RCC 7860 (cell line): ENCODE measurements around the gene CSNK2A3.
"Not testable (repeated sequence)": the region's sequence is repeated elsewhere in the genome, so short reads cannot be mapped to it uniquely, and the experiment has no call there.

Experiments
- DNase-seq: peaks from one replicate; pipeline ENCODE4 v3.0.0-alpha.2; 2015; ENCODE audit warnings: low spot score
- FAIRE-seq: peaks from 2 replicates; lab custom pipeline; 2012; peaks lifted over from hg19 to GRCh38; lab: Jason Lieb, UNC

Gene CSNK2A3

DNA sequence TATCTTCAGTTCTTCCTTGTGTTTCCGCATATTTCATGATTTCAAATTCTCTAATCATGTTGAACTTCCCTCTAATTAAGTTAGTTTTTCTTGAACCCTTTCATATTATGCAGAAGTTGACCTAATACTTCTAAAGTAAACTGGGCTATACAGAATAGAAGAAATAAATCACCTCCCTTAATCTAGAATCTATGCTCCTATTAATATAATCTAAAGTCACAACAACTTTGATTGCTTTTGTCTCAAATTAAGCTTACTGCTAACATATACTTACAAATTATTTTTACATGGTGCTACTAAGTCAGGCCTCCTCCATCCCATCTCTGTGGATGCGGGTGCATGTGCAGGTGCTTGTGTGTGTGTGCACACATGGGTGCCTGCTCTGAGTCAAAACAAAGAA is 27.3 kb upstream of the CSNK2A3 start:
- FAIRE-seq (no peak), DNase-seq (no peak)

GRCh38 chr11:11379661-11380060 is 26.6 kb upstream of the CSNK2A3 start:
- DNase-seq (no peak), FAIRE-seq (no peak)

GRCh38 chr11:11378184-11378940 is 25.3 kb upstream of the CSNK2A3 start:
- FAIRE-seq (no peak), DNase-seq (no peak)

DNA sequence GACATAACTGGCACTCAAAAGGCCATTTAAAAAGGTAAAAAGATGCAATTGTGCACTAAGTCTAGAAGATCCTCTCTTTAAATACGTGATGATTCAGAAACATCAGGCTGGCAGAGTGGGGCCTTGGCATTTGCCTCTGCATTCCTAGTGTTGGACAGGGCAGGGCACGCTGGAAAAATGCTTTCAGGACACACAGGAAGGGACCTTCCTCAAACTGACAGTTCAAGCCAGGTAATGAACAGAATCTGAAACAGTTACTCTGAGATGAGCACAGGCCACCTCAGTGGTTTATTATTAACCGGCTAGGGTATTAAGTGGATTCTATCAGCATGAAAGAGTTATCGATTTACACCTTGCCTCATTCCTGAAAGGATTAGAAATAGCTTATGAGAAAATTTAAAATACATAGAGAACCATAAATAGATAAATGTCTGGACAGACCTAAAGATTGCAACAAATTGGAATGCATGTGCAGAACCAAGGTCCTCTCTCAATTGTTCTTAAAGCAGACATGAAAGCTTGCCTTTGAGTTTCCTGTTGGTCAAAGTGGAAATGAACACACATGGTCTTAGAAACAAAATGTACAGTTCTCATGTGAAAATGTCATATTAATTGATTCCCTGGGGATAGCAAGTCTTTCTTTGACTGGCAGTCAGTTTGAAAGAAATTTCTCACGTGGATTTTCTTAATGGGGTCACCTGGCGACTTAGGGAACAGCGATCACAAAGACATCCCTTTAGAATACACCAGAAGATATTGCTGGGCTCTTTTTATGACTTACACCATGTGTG is 21.5 kb upstream of the CSNK2A3 start:
- DNase-seq (no peak), FAIRE-seq (no peak)

GRCh38 chr11:11373934-11374333 is 20.9 kb upstream of the CSNK2A3 start:
- DNase-seq (no peak), FAIRE-seq (no peak)

GRCh38 chr11:11372461-11372860 is 19.4 kb upstream of the CSNK2A3 start:
- no peak for DNase-seq
- no peak for FAIRE-seq

- no peak for FAIRE-seq
- DNase-seq, result no peak
These were observed 17.9 kb upstream of the CSNK2A3 start for GRCh38 chr11:11370962-11371303.

DNA sequence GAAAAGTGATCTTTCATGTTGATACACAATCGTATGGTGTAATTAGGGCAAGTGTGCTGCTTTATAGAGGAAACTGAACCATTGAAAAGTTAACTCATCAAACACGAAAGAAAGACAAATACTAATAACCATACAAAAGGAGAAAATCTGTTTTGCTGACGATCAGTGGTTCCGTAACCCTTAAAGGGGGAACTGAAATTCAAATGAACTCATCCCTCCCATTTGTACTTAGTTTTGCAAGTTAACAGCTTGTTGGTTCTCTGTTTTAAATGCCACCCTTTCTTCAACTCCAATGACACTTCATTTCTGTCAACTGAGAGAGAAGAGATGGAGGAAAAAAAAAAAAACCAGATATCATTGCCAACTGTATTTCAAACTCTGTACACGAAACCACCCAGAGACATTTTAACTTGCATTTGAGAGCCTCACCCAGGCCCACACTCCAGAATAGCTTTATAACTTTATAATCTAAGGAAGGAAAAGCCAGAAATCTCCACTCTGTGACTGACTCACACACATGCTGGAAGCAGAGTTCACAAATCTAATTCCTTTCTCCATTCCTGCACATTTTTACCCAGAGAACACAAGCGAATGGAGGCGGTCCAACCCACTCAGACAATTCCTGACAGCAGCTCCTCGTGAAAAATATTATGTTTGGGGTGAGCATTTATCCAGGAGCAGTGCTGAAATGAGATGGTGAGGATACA is 17.4 kb upstream of the CSNK2A3 start:
- DNase-seq (no peak), FAIRE-seq (no peak)

- DNase-seq (no peak), FAIRE-seq (no peak)
These were observed 13.7 kb upstream of the CSNK2A3 start for GRCh38 chr11:11366793-11367192.

- no peak for DNase-seq
- FAIRE-seq, result no peak
These were observed 10.6 kb upstream of the CSNK2A3 start for GRCh38 chr11:11363674-11364073.

GRCh38 chr11:11359611-11360010 is 6.6 kb upstream of the CSNK2A3 start:
- DNase-seq, result no peak
- FAIRE-seq, result no peak

DNA sequence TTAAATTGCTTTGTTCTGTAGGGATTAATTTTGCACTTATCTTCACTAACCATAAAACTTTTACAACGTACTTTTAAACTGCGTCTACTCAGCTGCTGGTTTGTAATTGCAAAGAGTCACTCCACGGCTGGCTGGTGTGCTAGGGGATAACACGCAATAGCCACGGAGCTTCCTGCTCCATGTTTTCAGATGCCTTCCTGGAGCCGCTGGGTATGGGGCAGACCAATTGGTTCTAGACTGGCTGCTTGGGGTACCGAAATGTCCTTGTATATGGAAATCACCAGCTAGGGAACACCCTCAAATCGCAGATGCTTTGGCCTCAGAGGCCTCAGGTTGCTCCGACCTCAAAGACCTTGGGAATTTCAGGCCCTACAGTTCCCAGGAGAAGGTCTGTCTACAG is 3.8 kb upstream of the CSNK2A3 start:
- FAIRE-seq, result no peak
- DNase-seq, result no peak

GRCh38 chr11:11351851-11352250 is 1.2 kb downstream of the CSNK2A3 start:
- DNase-seq, FAIRE-seq: not testable (repeated sequence)

GRCh38 chr11:11351042-11351586 is 1.9 kb downstream of the CSNK2A3 start:
- FAIRE-seq (no peak), DNase-seq (no peak)

DNA sequence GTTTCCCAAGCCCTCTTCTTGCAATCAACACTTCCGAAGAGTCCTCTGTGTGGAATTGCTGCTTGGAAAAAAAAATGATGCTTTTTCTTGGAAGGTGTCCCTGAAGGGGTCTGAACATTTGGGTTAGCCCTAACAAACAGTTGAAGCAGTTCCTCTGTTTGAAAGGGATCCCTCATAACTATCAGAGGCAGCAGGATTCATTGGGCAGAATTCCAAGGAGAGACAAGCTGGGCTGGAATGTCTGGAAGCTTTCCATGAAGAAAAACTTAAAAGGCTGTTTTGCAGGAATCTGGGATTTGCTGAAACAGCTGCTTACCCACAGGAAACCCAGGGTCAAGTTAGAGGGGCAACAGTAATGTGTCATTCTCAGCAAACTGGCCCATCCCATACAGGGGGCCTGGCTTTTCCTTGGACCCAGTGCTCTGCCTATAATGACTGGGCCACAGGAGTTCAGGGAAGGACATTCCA is 3.1 kb downstream of the CSNK2A3 start:
- FAIRE-seq (no peak), DNase-seq (peak; percentile 26)

DNA sequence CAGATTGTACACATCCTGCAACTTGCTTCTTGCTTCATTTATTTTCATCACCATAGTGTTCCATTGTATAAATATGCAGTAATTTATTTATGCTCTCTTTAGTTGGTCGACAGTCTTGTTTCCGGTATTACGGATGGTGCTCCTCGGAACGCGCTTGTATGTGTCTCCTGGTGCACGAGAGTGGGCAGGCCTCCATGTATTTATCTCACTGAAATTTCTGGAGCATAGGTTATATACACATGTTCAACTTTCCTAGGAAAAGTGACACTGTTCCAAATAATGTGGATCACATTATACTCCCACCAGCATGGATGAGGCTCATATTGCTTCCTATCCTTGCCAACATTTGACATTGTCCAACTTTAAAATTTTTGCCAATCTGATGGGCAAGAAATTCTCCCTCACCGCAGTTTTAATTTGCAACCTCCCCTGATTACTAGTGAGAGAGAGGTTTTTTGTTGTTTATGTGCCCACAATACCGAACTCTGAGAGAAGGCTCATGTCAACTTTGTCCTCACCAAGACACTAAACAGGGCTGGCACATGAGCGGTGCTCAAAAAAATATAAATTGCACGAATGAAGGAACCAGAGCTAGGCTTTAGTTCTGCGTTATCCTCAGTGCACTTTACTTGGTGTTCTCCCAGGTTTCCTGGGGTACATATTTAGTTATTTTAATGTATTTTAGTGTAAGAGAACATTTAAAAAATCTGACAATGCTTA is 3.8 kb downstream of the CSNK2A3 start:
- DNase-seq (no peak), FAIRE-seq (no peak)

DNA sequence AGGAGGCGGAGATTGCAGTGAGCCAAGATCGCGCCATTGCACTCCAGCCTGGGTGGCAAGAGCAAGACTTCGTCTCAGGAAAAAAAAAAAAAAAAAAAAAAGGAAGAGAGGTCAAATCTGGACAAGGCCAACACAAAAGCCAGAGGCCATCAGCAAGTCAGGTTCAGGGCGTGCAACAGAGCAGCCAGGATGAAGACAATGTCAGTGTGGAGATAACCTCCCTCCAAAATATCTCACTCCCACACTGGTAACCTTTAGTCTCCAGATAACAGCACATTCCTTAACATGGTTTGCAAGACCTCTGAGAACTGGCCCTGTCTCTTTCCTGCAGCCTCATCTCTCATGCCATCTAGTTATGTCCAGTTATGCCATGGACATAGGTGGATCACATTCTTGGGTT is 4.7 kb downstream of the CSNK2A3 start:
- DNase-seq, result no peak
- no peak for FAIRE-seq

GRCh38 chr11:11347592-11347991 is 5.5 kb downstream of the CSNK2A3 start:
- FAIRE-seq (no peak), DNase-seq (no peak)

GRCh38 chr11:11346303-11346702 is 6.7 kb downstream of the CSNK2A3 start:
- FAIRE-seq, result no peak

GRCh38 chr11:11345099-11345498 is 8.0 kb downstream of the CSNK2A3 start:
- DNase-seq (no peak), FAIRE-seq (no peak)

More at GRCh38 chr11:11346303-11346702, 6.7 kb downstream of the CSNK2A3 start:
- DNase-seq, result no peak

- FAIRE-seq (no peak), DNase-seq (no peak)
These were observed 9.0 kb downstream of the CSNK2A3 start for GRCh38 chr11:11344045-11344444.
